GM21360 (cell line): Measurements from ENCODE around the gene AP1S2.
"Not testable (repeated sequence)": the region's sequence is repeated elsewhere in the genome, so short reads cannot be mapped to it uniquely, and the experiment has no call there.

Experiments
- ATAC-seq: cut with Tn5 transposase; IDR thresholded peaks from one replicate; pipeline ENCODE4 v1.9.1; 2021; ENCODE audit warnings: mild to moderate bottlenecking, moderate library complexity; ENCODE audit not compliant: unreplicated experiment

AP1S2 gene

DNA sequence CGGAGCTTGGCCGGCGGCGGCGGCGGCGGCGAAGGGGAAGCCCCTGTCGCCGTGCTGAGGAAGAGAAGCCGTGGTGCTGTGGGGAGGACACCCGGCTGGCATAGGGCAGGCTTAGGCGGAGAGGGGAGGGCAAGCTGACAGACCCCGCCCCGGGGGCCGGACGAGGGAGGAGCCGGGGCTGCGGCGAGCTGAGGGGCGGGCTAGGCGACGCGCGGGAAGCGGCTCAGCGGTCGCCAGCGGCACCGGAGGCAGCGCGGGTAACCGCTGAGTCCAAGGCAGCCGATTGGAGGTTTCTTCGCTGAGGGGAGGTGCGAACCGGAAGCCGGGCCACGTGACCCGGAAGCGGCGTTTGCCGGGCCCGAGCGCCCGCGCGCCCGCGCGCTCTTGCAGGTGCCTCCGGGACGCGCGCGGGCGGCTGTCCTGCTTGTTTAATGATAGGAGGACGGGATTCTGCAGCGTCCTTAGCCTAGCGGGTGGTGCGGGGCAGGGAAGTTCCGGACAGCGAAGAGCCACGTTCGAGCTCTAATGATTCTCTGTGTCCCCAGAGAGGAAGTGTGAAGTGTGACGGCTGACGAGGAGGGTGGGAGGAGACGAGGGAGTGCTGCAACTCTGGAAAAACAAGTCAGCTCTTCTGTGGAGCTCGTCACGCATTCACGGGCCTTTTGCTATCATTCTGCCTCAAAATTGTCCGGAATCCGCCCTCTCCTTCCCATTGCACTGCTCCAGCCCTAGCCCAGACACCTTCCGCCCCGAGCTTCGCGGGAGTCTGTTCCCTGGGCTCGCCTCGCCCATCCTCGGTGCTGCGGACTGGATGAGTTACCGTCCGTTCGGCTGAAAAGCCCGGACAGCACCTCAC is at the start of gene AP1S2:
TSS of gene AP1S2 (minus strand) at position 102 of the 856 bp plus-strand sequence. CDS start 2,289 bp downstream, outside the sequence.
- ATAC-seq: peak; percentile 95

DNA sequence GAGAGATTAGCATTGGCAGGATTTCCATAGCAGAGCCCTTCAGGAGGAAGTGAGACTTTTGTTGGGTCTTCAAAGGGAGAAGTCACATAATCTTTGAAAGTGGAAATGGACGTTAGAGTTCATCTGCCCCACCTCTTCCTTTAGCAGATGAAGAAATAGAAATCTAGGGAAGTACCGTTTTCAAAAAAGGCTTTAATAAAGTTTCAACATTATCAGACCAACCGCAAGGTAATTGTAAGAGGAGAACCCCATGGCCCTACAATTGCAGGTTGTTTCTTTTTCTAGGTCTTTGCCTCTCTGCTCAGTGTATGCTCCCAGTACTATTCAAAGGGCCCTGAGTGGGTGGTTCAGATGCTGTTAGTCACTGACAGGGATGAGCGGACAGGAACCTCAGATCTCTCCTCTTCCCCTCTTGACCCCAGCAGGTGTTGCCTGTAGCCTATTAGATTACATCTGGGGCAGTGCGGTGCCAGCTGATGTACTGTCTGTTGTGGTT is 48.6 kb upstream of the AP1S2 start:
- ATAC-seq: peak; percentile 92

DNA sequence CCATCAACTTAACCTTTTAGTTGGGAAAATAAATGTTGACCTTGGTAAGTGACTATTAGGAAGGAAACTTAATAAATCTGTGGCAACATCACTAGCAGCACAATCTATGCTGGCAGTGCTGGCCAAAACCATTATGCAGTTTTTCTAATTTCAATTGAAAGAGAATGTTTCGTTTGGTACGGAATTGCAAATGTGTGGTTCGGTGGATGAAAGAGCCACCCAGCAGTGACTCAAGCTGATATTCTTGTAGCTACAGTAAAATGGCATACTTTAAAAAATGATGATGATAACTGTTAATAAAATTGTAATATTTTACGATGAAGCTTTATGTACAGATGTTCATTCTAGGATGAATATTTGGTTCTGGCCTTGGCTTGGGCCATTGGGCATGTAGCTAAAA is 40.7 kb upstream of the AP1S2 start:
- no peak for ATAC-seq

DNA sequence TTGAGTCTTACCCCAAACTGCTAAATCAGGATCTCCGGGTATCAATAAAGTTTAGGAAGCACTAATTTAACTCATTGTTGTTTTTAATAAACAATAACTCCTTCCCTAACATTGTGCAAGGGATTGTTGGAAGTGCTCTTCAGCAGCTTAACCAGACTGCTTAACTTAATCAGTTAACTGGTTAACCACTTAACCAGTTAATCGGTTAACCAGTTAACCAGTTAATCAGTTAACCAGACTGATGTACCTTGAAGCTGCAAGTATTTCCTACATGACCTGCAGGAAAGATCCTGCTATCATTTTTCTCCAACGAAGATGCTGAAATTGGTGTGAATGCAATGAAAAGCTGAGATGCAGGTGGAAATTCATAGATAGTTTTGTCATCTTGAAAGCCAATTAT is 40.1 kb upstream of the AP1S2 start:
- ATAC-seq: no peak

DNA sequence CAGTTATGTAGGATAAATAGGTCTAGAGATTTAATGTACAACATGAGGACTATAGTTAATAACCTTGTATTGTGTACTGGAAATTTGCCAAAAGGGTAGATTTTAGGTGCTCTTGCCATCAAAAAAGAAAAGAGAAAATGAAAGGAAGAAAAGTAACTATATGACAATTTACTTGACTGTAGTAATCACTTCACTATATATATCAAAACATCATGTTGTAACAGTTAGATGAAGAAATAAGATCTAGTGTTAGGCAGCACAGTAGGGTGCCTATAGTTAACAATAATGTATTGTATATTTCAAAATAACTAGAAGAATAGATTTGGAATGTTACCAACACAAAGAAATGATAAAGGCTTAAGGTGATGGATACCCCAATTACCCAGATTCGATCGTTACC is 35.9 kb upstream of the AP1S2 start:
- no peak for ATAC-seq

DNA sequence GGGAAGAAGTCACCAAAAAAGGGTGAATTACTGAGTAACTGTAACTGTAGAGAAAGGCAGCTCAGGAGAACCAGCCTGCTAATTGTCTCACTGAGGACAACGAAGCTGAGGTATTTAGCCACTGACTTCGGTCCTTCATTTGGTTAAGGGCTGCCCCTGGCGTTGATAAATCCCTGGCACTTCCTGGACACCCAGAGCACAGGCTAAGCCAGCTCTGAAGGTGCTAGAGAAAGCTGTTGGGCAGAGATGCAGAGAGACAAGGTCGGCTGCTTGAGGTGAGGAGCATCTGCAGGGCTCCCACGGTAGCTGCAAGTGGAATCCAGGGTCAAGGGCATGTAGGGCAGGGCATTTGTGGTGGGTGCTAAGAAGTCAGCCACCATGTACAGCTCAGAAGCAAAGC is 33.4 kb upstream of the AP1S2 start:
- no peak for ATAC-seq

DNA sequence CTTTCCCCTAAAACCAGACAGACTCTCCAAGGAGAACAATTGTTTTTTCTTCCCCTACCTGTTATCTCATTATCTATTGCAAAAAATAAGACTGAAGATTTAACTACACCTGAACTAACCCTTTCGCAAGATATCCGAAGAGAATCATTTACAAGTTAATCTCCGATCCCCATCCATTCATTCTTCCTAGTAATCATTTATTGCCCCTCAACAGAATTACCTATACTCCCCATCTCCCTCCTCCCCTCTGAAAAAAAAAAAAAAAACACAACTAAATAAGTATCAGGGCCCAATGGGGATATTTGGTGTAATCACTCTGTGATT is 28.9 kb upstream of the AP1S2 start:
- ATAC-seq: no peak

DNA sequence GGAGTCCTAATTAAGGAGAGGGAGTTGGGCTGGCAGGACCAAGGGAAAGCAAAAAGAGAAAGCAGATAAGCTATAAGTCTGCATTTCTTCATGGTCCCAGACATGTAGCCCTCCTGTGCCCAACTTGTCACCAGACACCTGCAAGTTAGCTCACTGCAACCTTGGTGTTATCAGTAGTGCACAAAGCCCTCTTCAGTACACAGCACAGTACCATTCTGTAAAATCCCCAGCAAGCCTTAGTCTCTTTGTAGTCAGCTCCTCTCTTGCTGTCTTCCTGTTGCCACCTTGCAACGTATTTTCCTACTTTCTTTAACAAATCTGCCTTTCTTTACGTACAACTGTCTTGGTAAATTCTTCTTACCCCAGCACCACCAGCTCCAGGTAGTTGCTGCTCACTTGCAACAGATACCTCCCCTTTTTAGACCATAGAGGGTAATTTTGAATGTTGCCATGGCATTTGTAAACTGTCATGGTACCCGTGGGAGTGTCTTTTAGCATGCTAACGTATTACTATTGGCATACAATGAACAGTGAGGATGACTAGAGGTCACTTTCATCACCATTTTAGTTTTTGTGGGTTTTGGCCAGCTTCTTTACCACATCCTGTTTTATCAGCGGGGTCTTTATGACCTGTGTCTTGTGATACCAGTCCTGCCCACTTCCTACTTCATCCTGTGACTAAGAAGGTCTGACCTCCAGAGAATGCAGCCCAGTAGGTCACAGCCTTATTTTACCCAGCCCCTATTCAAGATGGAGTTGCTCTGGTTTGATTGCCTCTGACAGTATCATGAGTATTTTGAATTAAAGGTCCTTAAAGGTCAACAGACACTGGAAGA is 28.3 kb upstream of the AP1S2 start:
- peak; percentile 78 for ATAC-seq

DNA sequence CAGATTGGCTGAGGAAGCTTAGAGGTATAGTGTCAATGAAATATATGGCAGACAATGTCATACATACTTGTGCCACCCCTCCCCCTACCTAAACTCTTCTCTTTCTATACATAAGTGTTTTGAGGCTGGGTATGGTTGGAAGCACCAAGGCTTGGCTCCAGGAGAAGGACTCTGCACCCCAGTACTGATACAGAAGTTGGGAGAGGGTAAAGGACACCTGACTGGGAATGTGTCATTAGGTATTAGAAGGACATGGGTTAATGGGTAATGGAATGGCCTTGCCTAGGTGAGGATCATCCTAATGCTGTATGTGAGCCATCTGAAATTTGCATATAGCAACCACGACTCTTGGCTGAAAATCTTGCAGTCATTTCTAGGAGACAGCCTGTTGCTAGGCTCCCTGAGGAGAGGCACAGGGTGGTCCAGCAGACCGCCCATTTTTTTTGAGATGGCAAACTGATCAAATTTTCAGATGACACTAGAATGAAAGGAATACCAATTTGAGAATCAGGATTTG is 26.8 kb upstream of the AP1S2 start:
- ATAC-seq: no peak

DNA sequence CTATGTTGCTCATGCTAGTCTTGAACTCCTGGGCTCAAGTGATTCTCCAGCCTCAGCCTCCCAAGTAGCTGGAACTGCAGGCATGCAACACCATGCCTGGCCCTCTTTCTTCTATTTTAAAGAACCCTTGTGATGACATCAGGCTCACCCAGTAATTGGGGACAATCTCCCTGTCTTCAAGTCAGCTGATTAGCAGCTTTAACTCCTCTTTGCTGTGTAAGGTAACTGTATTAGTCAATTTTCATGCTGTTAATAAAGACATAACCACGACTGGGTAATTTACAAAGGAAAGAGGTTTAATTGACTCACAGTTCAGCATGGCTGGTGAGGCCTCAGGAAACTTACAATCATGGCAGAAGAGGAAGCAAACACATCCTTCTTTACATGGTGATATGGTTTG is 23.3 kb upstream of the AP1S2 start:
- ATAC-seq: not testable (repeated sequence)

DNA sequence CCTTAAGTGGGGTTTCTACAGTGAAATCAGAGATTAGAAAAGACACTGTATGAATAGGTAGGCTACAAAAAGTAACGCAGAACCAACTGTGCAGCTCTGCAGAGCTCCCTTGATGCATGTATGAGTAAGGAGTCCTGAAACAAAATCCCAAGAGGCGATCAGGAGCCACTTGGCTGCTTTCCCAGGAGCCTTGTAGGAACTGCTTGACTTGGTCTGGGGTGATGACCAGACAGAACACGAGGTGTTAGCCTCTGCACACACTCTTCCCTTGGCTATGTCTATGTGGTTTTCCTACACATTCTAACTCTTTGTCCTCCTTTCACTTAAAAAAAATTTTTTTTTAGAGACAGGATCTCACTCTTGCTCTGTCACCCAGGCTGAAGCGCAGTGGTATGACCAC is 22.8 kb upstream of the AP1S2 start:
- ATAC-seq: no peak

DNA sequence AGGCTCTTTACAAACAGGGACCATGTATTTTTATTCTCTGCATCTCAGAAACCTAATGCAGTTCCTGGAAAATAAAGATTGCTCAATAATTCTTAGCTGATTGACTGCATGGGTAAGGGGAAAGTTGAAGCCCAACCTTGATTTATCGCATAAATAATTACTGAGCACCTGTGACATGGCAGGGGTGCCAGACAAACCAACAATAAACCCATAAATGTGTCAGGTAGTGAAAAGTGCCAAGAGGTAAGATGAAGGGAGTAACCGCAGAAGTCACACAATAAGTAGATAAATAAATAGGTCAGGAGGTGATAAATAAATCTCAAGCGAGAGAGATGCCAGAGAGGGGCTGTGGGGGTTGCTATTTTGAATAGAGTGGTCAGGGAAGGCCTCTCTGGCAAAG is 20.1 kb upstream of the AP1S2 start:
- ATAC-seq: no peak

DNA sequence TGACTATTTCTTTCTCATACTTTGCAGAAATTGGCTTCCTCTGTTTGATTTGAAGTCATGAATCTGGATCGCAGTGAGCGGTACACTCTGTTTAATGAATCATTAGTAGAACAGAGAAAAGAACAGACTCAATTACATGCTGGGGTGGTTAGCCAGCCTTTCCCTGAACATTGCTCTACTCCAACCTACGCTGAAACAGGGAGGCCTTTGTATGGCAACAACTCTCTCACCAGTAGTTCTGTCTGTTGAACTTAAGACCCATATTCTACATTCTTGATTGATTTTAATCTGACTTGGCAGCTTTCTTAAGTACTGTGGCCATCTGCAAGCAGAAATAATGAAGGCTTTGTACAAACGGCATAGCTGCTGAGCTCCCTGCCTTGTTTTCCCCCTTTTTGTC is 19.0 kb upstream of the AP1S2 start:
- no peak for ATAC-seq

DNA sequence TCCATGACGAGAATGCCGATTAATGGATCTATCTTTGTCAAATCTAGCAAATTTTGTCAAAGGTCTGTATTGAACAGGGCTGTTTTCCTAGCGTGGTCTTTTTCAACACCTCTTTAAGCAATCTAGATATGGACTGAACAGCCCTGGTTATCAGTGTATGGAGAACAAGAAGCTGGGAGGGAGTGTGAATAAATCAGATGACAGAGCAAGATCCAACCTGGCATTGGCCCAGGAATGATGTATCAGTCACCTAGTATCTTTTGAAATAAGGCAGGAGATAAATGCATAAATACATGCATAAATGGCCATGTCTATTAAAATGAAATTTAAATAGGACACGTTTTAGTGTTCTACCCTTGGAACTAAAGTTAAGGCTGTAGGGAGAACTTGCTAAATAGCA is 15.7 kb upstream of the AP1S2 start:
- ATAC-seq: no peak

DNA sequence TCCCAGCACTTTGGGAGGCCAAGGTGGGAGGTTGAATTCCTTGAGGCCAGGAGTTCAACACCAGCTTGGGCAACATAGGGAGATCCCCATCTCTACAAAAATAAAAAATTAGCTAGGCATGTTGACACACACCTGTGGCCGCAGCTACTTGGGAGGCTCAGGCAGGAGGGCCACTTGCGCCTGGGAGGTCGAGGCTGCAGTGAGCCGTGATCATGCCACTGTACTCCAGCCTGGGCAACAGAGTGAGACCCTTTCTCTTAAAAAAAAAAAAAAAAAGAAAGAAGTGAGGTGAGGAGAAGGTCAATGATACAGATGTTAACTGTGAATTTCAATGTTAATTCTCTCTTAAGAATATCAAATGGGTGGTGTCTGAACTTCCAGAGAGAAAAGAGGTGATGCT is 15.1 kb upstream of the AP1S2 start:
- no peak for ATAC-seq

DNA sequence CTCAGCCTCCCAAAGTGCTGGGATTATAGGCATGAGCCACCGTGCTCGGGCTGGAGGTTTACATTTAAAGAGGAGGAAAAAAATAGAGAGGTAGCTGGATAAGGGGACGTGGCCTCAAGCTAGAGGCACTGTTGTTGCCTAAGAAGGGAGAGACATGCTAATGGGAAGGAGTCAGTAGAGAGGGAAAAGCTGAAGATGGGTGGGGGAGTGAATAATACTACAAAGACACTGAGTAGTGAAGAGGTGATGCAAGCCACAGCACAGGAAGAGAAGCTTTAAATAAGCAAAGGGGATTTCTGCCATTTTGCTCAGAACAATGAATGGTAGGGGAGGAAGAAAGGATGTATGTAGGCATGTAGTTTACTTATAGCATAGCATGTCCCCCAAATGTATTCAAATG is 11.5 kb upstream of the AP1S2 start:
- no peak for ATAC-seq

DNA sequence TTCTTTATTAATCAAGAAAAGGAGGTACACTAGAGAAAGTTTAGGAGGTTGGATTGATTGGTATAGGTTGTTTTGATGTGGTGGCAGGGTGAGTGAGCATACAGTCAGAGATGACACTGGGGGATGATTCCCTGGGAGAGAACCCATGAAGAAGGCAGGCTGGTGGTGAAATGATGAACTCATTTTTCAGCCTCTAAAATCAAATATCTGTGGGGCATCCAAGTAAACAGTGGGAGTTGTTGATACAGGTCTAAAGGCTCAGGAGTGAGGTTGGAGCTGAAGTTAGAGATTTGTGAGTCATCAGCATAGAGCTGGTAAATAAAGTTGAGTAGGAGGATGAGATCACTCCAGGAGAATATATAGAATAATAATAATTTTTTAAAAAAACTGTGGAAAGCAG is 10.0 kb upstream of the AP1S2 start:
- no peak for ATAC-seq

DNA sequence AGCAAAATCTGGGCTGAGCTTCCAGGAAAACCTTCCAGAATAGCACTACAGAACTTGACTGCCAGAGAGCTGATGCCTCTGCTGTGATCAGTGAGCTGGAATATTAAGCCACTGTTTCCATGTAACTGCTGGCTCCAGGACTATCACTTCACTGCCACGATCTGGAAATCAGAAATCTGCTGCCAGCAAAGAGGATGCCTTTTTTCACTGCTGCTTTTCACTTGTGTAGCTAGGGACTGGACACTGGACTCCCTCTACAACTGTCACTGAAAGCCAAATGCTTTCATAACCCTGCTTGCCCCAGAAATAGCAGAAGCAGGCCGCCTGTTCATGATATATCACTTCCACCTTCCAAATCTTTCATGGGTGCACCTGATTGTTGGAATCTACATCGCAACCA is 9.4 kb upstream of the AP1S2 start:
- no peak for ATAC-seq

DNA sequence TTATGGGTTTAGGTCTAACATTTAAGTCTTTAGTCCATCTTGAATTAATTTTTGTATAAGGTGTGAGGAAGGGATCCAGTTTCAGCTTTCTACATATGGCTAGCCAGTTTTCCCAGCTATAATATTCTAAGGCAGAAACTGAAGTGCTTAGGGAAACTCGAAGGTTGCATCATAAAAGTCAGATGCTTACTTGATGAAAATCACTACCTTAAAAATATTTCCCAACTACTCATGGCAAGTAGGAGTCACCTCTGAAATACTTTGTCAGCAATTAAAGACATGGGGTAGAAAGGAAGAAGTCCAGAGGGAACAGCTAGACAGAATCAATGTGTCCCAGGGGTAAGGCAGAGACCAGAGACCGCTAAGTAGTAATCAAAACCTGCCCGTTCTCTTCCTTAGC is 6.3 kb upstream of the AP1S2 start:
- ATAC-seq: no peak

DNA sequence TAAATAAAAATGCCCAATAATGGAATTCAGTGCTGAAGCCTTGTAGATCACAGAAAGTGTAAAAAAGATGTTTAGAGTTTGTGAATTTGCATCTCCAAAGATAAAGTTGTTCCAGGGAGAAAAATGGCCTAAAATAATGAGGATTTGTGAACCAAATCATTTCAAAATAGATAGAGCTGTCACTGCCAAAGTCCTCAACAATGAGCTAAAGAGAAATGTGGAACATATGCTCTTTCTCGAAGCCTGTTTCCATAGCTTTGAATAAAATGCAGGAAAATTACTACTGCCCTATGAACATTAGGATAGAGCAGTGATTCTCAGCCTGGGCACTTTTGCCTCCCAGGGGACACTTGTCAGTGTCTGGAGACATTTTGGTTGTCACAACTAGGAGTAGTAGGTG is 3.4 kb upstream of the AP1S2 start:
- ATAC-seq: no peak

DNA sequence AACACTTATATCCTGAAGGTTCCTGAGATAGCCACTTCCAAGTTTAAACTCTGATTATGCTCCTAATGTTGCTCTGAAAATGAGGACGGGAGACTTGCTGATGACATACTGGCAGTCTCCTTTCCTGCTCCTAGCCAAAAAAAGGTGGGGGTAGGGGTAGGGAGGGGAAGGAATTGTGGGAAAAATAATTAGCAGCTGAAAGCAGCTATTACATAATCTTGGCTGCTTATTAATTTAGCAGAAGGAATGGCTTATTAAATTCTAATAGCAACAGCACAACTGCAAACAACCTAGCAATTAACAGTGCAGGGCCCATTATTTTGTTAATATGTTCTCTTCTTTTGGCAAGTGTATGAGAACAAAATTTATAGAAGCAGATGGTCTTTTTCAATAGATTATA is 2.0 kb upstream of the AP1S2 start:
- ATAC-seq: no peak

DNA sequence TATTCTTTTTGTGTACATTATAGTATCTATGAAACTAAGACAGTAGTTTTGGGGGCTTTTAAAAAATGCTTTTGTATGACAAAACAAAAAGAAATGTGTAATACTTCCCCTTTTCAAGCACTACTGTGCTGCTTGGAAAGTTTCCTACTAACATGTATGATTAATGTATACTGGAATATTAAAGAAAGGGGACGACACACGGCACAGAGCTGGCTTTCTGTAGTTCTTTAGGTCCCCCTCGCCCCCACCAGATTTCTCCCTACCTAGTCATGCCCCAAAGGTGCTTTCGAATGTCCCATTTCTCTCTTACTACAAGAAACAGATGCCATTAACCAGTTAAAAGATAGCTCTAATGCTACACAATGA is 1.6 kb upstream of the AP1S2 start:
- ATAC-seq: no peak
